Activated T-cell treated with anti-CD3 and anti-CD28 coated beads for 48 hours (primary cell): ENCODE measurements around the gene ANKRD35.
A peak's percentile ranks its signal among the peaks of the same experiment; 100 is the strongest.

ENCODE experiments used
- DNase-seq: peaks from one replicate; pipeline ENCODE4 v3.0.0-alpha.2; 2020; ENCODE audit warnings: low read depth

ANKRD35 gene

DNA sequence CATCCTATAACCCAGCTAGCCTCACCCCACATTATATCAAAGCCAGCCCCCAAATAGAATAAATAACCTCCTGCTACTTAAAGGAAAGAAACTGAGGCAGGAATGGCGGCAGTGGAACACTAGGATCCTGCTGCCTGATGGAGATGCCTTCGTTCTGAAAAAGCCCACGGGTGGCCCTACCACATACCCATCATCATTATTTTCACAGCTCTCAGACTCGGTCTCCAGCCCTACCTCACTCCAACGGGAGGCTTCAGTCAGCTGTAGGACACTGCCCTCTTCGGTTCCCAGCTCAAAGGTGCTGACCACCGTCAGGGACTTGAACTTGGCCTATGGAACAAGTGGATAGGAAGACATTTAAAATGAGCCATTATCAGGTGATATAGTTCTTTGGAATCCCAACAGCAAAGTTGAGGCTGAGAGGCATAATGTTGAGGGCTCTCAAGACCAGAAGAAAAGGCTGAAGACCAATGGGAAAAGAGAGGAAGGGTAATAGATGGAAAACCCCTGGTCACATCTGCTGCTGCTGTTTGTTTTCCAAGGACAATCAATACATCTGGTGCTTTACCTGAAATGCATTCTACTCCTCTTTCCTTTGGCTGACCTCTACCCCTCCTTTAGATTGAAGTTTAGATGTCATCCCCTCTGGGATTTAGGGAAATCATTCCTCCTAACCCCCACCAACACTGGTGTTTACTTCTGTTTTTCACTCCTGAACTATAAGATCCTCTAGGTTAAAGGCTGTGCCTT is 7.8 kb upstream of the ANKRD35 start:
- no peak for DNase-seq

DNA sequence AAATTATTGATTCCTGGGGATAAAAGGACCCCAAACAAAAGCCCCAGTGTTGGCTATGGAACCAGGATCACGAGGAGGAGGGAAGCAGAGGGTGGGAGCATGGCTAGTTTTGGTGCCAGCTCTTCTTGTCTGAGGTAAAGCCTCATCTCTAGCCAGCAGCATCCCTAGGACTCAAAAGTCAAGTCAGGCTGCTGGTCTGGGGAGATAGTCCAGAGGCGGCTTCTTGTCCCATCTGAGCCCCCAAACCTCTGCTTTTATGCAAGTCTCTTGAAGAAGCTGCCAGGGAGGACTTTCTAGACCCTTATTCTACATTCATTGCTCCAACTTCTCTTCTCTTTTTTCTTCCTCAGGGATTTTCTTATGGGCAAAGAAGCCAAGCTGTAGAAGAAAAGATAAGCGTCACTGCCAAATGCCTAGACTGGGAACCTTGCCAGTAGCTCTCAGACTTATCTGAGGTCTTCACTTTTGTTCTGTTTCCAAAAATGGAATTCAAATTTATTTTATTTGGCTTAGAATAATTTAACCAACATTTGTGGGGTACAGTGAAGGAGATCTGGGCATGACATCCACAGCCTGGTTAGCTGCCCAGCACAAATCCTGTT is 6.9 kb upstream of the ANKRD35 start:
- no peak for DNase-seq

DNA sequence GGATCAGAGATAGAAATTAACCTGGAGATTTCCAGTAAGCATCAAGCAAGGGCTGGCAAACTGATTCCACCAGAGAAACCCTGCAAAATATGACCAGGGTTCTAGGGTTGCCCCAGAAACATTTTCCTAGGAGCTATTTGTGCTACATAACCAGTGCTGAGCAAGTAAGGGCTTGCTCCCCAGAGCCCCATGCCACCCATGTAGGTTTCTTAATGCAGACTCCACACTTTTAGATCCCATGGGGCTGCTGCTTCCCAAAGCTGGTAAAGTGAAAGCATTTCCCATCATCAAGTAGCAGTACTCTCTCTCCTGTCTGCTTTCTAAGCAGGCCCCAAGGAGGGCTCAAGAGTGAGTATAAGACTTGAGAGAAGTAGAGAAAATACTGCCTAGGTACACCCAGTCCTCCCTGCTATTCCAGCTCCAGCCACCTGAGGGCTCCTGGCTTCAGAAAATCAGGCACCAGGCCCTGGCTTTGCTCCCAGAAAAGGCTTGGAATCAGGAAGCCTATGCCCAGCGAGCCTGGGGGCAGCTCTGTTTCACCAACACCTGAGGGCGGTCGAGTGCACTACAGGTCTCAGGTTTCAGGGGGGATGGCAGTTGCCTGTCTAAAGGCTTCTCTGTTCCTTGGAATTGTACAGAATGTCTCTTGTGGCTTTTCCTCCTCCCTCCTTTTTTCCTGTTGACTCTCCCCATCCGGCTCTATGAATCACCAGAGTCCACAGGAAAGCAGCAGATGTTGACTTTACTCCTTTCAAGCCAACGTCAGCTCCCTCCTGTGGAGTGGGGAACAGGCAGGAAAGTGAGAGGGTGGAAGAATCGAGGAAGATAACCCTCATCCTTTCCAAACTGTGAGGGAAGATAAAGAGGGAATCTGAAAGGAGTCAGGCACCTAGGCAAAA is 6.2 kb upstream of the ANKRD35 start:
- DNase-seq, result peak; percentile 21

DNA sequence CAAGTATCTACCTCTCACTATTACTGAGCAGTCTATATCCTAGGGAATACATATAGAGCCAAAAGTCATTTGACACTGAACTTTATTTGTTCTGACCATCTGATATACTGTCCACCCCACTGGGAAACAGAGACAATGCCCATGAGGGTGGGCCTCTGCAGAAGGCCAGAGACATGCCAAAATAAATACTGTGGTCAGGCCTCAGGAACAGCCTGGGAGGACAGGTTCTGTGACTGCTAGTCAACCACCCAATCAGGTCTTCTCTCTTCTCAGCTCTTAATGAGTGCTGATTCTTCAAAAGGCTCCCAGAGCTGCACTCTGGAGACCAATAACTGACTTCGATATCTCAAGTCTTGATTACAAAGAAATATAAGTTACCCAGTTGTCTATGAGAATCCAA is 5.5 kb upstream of the ANKRD35 start:
- DNase-seq, result no peak

DNA sequence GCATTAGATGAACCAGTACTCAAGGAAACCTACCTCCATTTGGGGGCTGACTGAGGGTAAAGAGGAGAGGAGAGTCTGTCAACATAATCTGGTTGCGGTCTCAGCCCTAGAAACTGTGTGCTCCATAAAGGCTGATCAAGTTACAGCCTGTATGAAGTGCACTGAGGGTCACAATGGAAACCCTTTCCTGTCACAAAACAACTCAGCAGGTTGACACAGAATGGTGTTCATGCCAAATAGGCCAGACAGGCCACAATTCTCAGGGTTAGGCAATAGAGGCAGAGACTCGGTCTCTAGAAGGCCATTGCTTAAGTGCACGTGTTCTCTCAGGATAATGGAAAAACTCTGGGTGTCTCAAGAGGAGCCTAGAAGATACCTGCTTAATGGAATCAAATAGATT is 4.1 kb upstream of the ANKRD35 start:
- DNase-seq, result no peak

DNA sequence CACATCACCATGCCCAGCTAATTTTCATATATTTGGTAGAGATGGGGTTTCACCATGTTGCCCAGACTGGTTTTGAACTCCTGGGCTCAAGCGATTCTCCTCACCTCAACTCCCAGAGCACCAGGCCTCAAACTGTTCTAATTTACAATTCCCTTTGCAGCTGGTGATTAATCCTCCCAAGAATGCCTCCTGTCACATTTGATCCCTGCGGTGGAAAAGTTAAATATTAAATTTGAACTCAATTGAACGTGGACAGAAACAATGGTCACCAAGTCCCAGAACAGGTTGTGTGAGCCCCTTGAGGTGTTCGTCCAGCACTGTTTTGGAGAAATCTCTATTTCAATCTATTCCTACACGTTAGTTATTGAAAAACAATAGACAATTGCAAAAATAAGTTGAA is 2.0 kb upstream of the ANKRD35 start:
- no peak for DNase-seq

DNA sequence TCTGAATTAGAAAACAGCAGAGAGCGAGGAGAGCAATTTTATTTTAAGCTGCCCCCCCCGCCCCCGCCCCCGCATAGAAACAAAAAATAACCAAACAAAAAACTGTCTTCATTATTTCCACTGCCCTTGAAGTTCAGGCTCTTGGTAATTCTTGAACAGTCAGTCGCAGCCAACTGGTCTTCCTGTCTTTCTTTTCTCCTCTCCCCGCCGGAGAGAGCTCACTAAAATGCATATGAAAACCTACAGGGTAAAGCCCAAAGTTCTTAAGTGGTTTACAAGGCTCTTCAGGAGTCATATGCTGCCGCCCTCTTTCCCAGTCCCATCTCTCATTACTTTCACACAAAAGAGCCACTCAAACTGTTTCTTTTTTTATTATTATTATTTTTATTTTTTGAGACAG is 1.1 kb upstream of the ANKRD35 start:
- no peak for DNase-seq

DNA sequence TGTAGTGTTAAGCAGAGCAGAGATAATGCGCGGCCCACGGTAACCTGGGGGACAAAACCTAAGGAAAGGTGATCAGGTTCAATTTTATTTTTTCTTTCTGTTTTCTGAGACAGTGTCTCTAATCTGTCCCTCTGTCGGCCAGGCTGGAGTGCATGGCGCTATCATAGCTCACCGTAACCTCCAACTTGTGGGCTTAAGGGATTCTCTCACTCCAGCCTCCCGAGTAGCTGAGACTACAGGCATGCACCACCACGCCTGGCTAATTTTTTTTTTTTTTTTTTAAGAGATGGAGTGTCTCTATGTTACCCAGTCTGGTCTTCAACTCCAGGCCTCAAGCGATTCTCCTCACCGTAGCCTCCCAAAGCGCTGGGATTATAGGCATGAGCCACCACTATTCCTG is 724 bp upstream of the ANKRD35 start:
- DNase-seq, result no peak

DNA sequence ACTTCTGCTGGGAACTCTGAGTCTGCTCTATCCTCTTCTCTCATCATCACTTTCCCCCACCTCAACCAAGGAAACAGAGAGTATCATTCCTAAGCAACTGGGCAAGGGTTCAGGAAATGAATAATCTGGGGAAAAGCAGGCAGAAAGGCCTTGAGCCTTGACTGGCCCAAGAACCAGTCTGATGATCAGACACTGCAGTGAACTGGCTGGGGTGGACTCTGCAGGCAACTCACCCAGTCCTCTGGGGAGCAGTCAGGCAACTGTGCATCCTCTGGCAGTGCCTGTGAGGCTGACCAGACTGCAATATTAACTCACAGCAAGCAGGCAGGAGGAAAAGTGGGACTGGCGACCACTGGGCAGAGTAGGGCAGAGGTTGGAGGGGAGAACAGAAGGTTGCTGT is 991 bp downstream of the ANKRD35 start:
- DNase-seq, result no peak

DNA sequence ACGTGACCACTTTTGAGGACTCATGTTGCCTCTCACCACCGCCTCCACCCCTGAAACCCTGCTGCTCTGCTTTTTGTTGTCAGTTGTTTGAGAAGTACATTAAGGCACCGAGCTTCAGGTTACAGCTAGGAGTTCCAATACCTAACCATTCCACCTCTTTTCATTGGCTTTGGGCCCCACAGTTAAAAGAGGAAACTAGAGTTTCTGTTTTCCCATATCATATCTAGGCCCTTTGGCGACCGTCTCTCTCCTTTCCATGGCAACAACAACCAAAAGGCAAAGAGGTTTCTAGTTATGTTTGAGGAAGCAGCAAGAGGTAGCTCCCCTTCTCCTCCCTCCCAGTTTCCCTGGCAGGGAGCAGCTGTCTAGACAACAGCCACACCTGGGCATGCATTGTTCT is 5.9 kb downstream of the ANKRD35 start:
- DNase-seq, result no peak

DNA sequence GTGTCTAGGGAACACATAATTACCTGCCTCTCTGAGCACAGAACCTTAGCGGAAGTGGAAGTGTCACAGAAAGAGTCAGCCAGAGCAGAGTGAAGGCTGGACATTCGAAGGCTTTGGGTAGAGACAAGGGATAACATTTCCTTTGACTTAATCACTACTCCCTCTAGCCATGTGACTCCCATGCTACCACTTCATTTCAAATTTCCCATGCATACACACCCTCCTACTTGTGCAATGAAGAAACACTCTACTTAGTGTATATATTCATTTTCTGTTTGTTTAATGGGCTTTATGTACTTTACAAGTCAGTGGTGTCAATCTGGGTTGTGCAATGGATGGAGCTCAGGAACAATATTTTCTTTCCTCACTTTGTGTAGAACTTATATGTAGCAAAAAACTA is 6.9 kb downstream of the ANKRD35 start:
- DNase-seq, result no peak

DNA sequence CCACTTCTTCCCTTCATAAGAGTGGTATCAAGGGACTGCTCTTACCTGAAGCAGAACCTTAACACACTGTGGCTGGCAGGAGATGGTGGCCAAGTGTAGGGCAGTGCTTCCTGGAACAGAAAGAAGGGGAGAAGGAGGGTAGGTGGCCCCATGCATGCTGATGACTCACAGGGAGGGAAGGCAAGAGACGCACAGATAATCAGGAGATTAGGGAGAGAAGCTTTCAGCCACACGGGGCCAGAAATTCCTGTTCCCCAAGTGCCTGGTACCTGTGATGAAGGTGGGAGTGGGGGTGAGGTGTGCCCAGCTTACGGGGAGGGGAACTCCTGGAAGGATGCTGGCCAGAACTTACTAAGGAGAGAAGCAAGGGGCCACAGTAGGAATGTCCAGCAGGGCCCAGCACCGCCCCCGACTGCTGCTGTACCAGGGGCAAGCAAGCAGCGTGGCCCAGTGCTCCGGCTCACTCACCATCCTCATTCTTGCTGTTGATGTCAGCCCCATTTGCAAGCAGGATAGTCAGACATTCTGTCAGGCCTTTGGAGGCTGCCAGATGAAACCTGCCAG is 7.7 kb downstream of the ANKRD35 start:
- no peak for DNase-seq

DNA sequence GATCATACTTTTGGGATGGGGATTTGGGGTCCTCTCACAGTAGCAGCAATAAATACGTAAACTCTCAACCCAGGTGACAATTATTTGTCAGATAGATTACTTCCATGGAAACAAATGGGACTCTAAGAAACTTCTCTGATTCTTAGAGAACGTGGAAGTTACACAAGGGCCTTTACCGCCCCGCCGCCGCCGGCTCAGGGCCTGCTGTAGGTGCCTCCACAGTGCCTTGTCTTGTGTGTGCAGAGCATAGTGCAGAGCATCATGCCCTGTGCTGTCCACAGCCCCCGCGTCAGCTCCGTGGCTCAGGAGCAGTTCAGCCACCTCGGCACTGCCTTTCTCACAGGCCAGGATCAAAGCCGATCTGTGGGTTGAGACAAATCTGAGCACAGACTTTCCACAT is 11.0 kb downstream of the ANKRD35 start:
- DNase-seq, result no peak

DNA sequence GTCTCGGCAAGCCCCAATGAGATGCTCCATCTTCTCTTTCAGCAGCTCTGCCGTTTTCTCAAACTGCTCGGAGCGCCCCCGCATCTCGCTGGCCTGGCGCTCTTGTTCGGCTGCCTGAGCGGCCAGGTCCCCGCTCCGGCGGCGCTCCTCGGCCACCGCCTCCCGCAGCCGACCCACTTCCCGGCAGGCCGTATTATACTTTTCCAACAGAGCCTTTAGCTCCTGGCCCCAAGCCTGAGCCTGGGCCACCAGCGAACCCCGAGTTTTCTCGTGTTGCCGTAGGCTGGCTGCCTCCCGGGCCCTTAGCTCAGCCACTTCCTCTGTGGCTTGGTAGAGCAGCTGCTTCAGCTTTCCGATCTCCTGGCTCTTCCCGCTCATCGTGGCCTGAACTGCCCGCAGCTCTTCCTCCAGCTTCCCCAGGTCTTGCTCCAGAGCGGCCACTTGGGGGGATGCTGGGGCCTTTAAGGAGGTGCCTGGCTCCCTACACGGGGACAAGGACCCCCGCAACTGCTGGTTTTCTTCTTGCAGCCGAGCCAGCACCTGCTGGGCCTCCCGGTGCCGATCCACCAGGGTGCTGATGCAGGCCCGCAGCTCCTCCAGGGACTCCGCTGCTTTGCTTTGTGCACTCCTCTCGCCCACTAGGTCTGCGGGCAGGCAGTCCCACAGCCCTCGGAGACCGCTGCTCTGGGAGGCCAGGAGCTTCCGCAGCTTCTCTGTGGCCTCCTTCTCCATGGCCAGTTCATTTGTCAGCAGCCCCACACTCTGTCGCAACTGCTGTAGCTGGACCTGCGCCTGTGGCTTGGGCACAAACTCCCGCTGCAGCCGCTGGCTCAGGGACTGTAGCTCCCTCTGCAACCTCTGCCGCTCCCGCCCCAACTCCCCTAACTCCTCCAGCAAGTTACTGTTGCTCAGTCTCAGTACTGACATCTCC is 13.4 kb downstream of the ANKRD35 start:
- DNase-seq, result peak; percentile 21

DNA sequence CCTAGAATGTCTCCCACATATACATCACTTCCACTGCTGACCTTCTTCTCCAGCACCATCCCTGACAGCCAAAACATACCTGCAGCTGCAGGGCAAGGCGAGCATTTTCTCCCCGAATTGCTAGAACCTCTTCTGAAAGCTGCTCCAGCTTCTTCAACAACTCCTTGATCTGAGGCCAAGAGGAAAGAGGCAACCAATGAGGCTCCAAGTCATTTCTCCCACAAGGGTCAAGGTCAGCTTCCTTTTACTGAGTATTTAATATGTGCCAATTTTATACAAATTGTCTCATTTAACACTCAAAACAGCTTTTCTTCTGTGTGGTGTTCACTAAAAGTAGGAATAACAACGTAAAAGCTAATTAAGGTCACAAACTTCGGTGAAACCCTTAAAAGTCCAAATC is 17.4 kb downstream of the ANKRD35 start:
- no peak for DNase-seq

DNA sequence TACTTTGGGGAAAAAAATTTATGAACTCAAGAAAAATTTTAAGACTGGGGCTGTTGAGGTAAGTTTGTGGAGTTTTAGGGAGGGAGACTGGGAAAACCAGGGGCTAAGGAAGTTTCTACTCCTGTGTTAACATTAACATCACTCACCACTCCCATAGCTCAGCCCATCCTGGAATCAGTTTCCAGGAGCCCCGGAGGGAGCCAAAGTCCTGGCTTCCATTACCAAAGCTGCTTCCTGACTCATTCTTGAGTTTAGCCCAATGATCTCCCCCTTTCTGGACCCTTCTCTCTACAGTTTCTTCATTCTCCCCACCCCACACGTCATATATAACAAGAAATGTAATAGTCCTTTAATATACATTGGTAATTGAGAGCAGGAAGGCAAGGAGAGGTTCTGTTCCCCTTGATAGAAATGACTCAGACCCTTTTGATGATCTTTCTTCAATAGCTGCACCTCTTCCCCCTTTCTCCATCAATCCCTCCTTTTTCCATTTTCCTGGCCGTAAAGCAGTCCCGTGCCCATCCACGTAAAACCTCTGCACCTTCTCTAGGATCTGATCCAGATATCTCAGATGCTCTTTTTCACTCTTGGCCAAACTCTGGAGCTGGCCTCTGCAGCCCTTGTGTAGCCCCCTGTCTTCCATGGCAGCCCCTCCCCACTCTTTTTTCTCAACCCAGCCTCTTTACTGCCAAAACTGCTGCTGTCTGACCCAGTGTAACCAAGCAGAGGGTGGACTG is 22.2 kb downstream of the ANKRD35 start:
- DNase-seq, result no peak

DNA sequence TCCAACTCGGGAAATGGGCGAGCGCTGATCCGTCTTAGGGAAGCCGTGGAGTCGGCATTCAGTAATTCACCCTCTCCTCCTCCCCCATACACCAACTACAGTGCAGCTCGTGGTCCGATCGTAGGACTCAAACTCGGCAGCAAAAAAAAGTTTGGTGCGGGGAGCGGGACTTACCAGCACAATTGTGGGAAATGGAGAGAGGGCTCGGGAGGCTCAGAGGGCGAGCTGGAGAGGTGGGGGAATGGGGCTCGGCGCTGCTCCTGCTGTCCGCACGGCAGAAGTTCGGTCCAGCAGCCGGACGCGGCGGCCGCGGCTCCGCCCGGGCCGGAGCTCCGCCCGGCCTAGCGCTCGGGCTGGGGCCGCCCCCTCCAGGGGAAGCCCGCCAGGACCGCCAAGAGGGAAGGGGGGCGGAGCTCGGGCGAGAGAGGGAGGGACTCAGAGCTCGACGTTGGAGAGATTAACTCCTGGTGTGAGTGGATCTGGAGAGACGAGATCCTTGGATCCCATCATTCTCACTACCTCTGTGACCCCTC is 26.1 kb downstream of the ANKRD35 start:
- peak; percentile 75 for DNase-seq

DNA sequence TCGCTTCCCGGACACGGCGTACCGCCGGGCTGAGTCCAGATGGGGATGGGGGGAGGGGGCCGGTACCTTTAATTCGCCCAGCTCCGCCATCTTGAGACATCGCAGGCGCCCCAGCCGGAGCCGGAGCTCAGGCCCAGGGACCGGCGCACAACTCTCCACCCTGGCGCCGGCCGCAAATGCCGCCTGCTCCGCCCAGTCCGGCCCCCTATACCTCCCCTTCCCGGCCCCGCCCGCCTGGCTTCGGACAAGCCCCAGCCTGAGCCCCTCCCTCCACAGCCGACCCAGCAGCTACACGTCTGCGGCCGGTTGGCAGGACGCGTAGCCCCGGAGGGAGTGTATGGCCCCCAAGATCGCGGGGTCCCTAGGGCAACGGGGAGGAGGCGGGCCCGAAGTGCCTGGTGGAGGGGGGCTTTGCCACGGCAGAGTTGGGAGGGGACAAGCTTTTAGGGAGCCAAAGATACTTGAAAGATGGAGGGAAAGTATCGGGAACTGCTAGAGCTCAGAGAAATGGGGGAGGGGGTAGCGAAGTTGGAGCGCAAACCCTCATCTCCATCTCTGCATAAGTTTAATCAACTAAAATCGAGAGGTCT is 26.7 kb downstream of the ANKRD35 start, which contains the start of gene PIAS3:
Gene PIAS3 (minus strand): TSS at position 181 of the 590 bp plus-strand sequence. CDS start 91 bp downstream, at position 90.
- peak; percentile 89 for DNase-seq

DNA sequence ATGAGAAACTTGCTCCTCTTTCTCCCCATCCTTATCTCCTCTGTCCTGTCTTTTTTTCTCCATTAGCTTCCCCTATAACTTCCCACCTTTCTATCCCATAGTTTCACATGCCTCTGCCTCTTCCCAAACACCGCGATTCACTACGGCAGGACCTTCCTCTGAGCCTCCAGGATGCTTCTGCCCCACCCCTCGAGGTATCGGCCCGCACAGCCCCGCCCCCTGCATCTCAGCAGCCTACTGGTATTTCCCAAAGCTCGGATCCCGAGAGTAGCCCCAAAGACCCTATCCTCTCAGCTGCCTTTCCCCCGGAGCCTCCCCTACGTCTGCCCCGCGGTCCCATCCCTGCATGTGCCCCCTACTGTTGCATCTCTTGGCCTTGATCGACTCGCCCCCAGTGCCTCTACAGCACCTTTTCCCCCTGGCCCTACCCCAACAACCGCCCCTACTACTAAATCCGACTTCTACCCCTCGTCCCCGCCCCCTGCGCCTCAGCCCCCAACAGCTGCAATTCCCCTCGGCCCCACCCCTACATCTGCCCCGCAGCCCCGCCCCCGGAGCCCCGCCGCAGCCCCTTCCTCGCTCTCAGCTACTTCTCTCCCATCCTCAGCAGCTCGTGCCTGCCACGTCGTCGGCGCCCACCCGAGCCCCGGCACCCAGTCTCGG is 27.3 kb downstream of the ANKRD35 start:
- peak; percentile 35 for DNase-seq
